ENCODE data around the gene RERG.

DNA sequence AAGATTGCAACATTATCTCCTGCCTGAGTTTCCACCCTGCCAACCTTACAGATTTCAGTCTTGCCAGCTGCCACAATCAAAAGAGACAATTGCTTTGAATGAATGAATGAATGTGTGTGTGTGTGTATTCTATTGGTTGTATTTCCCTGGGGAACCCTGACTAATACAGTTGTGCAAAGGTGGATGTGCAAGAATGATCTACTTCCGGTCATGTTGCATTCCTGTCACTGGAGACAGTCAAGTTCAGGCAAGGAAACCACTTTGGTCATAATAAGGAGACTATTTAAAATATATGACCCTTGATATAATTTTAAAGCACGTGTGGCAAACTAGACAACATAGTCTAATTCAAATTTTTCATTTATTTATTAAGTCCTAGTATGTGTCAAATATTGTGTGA lies 13.1 kb downstream of the RERG start:
- TF ChIP-seq CTCF (conservative IDR thresholded peaks at IDR 0.05 in 1 of 2, IDR thresholded peaks at IDR 0.05 in 1 of 2; ENCODE audit: extremely low read depth in 1 of 2, insufficient read depth in 1 of 2, low read depth in 1 of 2, low read length in 2 of 2) (peak; percentile 44 to 46), EZH2 (IDR thresholded peaks at IDR 0.05; ENCODE audit: borderline replicate concordance, low read length) (no peak)

Measured in mammary epithelial cell (primary cell).